Suppressor macrophage treated with lipopolysaccharide for 4 hours (primary cell): Measurements from ENCODE around the gene PAIP1.
"Not testable (repeated sequence)": the region's sequence is repeated elsewhere in the genome, so short reads cannot be mapped to it uniquely, and the experiment has no call there.

Source experiments
- DNase-seq: peaks from one replicate; pipeline ENCODE4 v3.0.0-alpha.2; 2020

Gene PAIP1

DNA sequence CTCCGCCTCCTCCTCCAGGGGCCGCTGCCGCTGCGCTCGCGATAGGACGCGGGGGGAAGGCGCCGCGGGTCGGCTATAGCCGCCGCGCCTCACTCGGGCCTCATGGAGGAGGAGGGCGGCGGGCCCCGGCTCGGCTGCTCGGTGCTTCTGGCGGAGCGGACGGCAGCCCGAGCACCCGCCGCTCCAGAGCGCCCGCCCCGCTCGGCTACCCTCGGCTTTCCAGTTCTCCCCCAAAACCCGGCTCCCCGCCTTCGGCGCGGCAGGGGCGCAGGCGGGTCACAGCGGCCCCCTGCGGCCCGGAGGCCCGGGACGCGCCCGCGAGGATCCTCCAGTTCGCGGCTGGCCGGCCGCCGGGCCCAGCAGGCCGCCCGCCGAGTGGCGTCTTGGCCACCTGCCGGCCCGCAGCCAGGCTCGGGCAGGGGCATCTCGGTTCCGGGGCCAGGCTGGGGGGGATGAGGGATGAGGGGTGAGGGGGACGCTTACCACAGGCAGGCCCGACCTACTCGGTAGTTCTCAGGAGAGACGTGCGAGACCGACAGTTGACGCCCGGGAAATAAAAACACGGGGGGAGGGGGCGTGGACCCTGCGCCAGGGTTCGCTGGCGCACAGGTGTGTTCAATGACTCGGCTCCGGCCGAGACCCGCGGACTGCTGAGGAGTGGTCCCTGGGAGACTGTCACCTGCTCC, at the start of gene PAIP1:
PAIP1 (minus strand) TSS at position 221 of the 686 bp plus-strand sequence. CDS start 231 bp downstream, outside the sequence.
- DNase-seq = peak; percentile 88

- DNase-seq = no peak
Measured at GRCh38 chr5:43606351-43606750, 49.5 kb upstream of the PAIP1 start.

DNA sequence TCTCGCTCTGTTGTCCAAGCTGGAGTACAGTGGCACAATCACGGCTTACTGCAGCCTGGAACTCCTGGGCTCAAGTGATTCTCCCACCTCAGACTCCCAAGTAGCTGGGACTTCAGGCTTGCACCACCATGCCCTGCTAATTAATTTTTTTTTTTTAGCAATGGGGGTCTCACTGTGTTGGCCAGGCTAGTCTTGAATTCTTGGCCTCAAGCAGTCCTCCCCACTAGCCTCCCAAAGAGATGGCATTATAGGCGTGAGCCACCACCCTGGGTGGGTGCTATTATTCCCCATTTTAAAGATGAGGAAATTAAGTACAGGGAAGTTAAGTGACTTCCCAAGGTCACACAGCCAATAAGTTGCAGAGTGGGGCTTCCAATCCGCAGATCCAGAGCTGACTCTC, 47.8 kb upstream of the PAIP1 start:
- DNase-seq = no peak

DNA sequence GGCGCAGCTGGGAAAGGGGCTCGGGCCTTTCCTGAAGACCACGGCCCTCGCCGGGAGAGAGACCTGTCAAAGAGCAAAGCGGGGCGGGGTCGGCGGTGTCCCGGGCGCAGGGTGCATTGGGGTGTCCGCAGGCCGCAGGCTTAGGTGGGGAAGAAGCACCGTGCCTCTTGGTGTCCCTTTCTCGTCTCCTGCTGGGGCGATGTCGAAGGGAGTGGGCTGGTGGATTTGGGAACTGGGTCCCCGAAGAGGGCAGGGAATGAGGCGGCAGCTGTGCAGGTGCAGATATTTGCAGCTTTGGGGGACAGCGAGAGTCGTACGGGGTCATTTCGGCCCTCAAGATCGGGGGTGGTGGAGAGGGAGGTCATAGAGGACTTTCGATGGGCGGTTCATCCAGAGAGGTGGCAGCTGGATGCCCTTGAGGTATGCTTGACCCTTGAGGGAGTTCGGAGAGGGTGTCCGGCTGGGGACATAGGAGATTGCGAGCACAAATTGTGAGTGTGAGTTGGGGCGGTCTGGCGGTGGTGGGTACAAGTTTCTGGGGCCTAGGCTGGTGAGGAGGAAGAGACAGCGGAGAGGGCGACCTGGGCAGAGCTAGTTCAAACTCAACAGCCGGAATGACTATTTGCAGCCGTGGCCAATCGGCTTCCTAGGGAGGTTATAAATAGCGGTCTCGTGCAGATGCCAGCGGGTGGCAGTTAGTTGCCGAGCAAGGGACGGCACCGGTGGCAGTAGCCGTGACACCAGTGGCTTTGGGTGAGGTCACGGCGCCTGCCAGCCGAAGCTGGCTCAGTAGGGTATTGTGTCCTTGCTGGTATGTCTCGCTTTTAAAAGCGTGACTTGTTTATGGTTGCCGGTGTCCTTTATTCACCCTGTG, 46.7 kb upstream of the PAIP1 start:
- DNase-seq = peak; percentile 84

DNA sequence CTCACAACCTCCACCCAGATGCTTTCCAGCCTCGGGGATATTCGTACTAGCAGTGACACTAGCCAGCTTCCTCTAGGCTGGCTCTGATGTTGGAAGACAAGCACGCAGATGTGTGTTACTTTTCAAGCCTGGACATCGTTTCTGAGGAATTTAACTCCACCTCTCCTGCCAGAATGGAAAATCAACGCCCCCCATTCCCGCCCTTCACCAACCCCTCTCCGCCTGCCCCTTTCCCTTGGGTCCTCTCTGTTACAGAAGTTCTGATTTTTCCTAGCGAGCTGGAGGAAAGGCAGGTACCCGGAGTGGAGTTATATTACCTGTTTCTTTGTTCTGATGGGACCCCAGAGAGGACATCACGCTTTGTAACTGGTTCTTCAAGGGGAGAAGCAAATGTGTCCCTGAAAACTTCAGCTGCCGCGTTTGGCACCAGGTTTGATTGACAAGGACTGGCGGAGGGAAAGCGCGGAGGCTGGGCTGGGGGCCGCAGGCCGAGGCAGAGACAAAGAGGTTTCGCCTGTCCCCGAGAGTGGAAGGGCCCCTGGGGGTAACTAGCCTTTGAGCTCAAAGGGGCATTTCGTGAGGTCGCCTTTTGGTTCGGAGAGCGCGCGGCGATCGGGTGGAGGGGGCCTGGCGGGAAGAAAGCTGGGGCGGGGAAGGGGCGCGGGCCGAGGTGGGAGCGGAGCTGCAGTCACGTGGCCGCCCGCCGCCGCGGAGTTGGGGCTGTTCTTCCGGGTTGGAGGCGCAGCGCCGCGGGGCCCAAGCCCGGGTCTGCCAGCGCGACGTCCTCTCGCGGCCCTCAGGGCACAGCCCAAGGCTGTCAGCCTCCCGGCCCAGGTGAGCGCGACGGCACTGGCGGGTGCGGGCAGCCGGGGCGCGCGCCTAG, 45.8 kb upstream of the PAIP1 start, which contains the start of gene NNT:
NNT (plus strand) TSS at position 720 of the 883 bp plus-strand sequence. CDS start 6,016 bp downstream, outside the sequence.
- peak; percentile 74 for DNase-seq

GRCh38 chr5:43601454-43602260, 44.8 kb upstream of the PAIP1 start:
- DNase-seq = peak; percentile 55

GRCh38 chr5:43598927-43599326, 42.0 kb upstream of the PAIP1 start:
- DNase-seq = not testable (repeated sequence)

GRCh38 chr5:43592363-43592762, 35.5 kb upstream of the PAIP1 start:
- peak; percentile 39 for DNase-seq

DNA sequence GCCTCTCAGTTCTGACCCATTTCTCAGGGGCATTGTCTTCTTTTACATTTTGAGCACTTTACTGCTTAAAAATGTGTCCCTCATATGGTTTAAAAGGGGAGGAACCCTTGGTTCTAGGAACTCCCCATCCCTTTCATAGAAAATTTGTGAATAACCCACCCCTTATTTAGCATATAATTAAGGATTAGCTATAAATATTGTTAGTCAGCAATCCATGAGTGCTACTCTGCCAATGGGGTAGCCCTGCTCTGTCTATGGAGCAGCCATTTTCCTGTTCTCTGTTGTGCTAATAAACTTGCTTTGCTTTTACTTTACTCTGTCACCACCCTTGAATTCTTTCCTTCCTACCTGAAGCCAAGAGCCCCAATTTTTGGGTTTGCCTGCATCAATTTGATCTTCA, 33.8 kb upstream of the PAIP1 start:
- DNase-seq = no peak

DNA sequence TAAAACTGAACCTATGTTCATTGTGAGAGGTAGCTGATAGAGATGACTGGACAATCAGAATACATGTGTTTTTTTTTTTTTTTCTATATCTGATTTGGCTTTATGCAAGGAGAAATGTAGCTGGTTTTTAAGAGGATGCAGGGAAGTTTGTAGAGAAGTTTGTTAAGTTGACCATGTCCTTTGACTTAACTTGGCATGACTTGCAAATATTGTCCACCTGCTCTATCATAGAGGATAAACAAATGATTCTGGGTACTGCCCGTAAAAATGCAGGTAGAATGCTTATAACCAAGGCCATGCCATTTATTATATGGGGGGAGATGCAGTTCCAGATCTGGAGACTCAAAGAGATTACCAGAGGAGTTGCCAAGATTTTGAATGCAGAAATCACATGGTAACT, 32.4 kb upstream of the PAIP1 start:
- DNase-seq = no peak

- DNase-seq = no peak
Measured at GRCh38 chr5:43588842-43589241, 32.0 kb upstream of the PAIP1 start.

- no peak for DNase-seq
Measured at GRCh38 chr5:43584166-43584699, 27.4 kb upstream of the PAIP1 start.

GRCh38 chr5:43583724-43584123, 26.8 kb upstream of the PAIP1 start:
- no peak for DNase-seq

DNA sequence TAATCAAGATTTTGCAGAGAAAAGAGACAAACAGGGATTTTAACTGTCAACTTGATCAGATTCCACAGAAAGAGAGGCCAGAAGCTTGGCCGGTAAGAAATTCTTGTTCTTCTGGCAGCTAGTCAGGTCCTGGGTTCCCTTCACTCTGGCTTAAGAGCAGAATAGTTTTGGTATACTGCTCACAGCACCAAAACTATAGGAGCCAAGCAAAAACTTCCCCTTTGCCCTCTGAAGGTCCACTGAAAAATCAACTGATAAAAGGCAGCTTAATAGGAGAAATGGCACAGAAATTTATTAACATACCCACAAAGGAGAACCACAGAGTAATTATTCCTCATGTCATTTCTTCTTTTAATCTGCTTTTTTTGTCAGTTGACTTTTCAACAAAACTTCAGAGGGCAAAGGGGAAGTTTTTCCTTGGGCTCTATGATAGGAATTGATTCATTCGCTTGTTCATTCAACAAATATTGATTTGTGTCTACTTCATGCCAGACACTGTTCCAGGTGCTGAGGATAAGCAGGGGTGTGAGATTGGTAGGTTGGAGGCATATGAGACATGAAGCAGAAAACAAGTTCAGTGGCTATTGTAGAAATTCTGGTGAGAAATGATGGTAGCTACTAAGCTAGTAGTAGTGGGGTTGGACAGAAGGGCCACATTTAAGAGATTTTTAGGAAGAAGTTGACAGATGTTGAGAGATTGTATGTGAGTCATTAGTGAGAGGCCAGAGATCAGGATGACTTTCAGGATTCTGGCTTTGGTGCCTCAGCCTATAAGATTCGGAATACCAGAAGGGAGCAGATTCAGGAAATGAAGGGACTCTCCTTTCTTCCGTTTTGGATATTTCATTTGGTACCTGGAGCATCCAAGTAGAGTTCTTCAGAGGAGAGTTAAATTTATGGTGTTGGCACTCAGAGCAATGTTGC, 25.5 kb upstream of the PAIP1 start:
- no peak for DNase-seq

DNA sequence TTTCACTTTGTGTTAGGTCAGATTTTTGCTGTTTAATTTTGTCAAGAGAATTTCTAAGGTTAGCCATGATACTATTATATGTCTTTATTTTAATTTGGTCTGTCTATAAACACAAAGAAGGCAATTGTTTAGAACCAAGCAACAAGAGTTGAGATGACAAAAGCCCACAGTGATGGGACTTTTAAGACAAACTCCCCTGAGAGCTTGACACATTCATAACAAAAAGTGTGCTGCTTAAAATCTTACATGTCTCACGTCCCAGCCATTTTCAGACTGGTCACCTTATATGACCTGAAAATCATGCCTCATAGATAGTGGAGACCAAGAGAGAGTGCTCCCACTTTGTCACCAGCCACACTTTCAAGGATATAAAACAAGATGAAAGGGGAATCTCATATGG, 24.5 kb upstream of the PAIP1 start:
- no peak for DNase-seq

DNA sequence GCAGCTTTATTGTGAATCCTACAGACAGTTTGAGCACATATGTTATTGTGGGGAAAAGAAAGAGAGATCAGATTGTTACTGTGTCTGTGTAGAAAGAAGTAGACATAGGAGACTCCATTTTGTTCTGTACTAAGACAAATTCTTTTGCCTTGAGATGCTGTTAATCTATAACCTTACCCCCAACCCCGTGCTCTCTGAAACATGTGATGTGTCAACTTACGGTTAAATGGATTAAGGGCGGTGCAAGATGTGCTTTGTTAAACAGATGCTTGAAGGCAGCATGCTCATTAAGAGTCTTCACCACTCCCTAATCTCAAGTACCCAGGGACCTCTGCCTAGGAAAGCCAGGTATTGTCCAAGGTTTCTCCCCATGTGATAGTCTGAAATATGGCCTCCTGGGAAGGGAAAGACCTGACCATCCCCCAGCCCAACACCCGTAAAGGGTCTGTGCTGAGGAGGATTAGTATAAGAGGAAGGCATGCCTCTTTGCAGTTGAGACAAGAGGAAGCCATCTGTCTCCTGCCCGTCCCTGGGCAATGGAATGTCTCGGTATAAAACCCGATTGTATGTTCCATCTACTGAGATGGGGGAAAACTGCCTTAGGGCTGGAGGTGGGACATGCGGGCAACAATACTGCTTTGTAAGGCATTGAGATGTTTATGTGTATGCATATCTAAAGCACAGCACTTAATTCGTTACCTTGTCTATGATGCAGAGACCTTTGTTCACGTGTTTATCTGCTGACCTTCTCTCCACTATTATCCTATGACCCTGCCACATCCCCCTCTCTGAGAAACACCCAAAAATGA, 23.7 kb upstream of the PAIP1 start:
- not testable (repeated sequence) for DNase-seq

GRCh38 chr5:43573058-43573457, 16.2 kb upstream of the PAIP1 start:
- DNase-seq = no peak

DNA sequence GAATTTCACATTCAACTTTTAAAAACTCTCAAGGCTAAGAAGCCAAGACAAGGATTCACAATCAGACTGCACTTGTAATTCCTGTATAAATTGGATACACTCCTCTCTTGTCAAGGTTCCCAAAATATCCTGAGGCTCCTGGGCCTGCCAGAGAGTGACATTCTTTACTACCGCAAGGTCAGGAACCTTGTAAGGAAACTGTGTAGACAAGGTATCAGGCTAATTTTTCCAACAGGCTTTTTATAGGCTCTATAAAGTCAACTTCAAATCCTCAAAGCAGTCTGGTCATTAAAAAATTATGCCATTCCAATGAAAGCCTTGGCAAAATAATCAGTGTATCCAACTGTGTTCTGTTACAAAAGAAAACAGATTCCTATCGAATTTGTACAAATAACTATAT, 15.5 kb upstream of the PAIP1 start:
- DNase-seq = no peak

DNA sequence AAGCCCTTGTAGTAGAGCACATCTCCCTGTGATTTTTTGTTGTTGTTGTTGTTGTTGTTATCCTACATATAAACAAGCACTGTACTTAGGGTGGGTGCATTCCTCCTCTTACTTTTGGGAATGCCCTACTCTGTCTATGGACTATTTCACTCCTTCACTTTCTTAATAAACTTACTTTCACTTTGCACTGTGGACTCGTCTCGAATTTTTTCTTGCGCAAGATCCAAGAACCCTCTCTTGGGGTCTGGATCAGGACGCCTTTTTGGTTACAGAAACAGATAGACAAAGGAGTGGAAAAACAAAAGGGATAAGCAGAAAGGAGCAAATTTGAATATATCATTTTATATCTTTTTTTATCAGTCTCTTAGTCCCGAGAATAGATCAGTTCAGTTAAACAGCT, 14.4 kb upstream of the PAIP1 start:
- no peak for DNase-seq
